WTC11 (cell line): ENCODE data around the gene MCL1. TPM values are rescaled to one million over a fixed set of nuclear protein-coding genes. Genes with fewer than 3 reads are reported as not detected.
"Not testable (repeated sequence)": the region's sequence is repeated elsewhere in the genome, so short reads cannot be mapped to it uniquely, and the experiment has no call there.

Source experiments
- ATAC-seq: fragments of 200-7000 bp; cut with Tn5 transposase; 2 replicates; pipeline ENCODE4 v1.10.0; 2021; ENCODE audit warnings: mild to moderate bottlenecking, moderate library complexity
- CTCF ChIA-PET: fragments of 300-600 bp; sonication (Branson Sonifier 250); formaldehyde crosslinking; loops from one replicate; lab custom pipeline; 2021; ENCODE audit warnings: antibody characterized with exemption; lab: Charles Lee
- POLR2A ChIA-PET: fragments of 350-600 bp; sonication (Branson Sonifier 250); formaldehyde crosslinking; loops from one replicate; lab custom pipeline; 2021; ENCODE audit warnings: antibody characterized with exemption; lab: Charles Lee
- DNase-seq: peaks from one replicate; pipeline ENCODE4 v3.0.0; 2021; ENCODE audit warnings: low spot score
- H3K27ac Mint-ChIP-seq: 2 replicates; pipeline ENCODE4 v1.8.0; 2021; ENCODE audit warnings: mixed read lengths
- H3K27me3 Mint-ChIP-seq: 2 replicates; pipeline ENCODE4 v1.8.0; 2021; ENCODE audit warnings: low read depth, mild to moderate bottlenecking, moderate library complexity, mixed read lengths
- H3K36me3 Mint-ChIP-seq: 2 replicates; pipeline ENCODE4 v1.8.0; 2021; ENCODE audit warnings: mixed read lengths
- H3K4me1 Mint-ChIP-seq: 2 replicates; pipeline ENCODE4 v1.8.0; 2022; ENCODE audit warnings: mixed read lengths
- H3K4me3 Mint-ChIP-seq: 2 replicates; pipeline ENCODE4 v1.8.0; 2021; ENCODE audit warnings: mild to moderate bottlenecking, moderate library complexity, mixed read lengths
- H3K9me3 Mint-ChIP-seq: 2 replicates; pipeline ENCODE4 v1.8.0; 2021; ENCODE audit warnings: mixed read lengths
- NFATC4 ChIP-seq: fragments of 250-450 bp; sonication (Bioruptor Pico); IDR thresholded peaks from 2 replicates; pipeline ENCODE4 v1.9.0; 2021; ENCODE audit warnings: mild to moderate bottlenecking
- NFYB ChIP-seq: sonication (generic); formaldehyde crosslinking; conservative IDR thresholded peaks from 2 replicates; pipeline ENCODE4 v1.8.0; 2022; ENCODE audit warnings: low read depth, missing genetic modification reagents
- PRRX2 ChIP-seq: fragments of 250-450 bp; sonication (Bioruptor Pico); IDR thresholded peaks from 2 replicates; pipeline ENCODE4 v1.8.0; 2021; ENCODE audit warnings: mild to moderate bottlenecking
- SMAD4 ChIP-seq: sonication (generic); formaldehyde crosslinking; IDR thresholded peaks from 2 replicates; pipeline ENCODE4 v1.8.0; 2022; ENCODE audit warnings: mild to moderate bottlenecking, missing genetic modification reagents
- TEAD1 ChIP-seq: sonication (generic); formaldehyde crosslinking; IDR thresholded peaks from 2 replicates; pipeline ENCODE4 v1.8.0; 2022; ENCODE audit warnings: mild to moderate bottlenecking, missing genetic modification reagents
- ZNF138 ChIP-seq: sonication (generic); formaldehyde crosslinking; conservative IDR thresholded peaks from 2 replicates; pipeline ENCODE4 v1.8.1; 2022; ENCODE audit warnings: mild to moderate bottlenecking, moderate library complexity, missing genetic modification reagents
- ZNF416 ChIP-seq: fragments of 250-450 bp; sonication (Bioruptor Pico); IDR thresholded peaks from 2 replicates; pipeline ENCODE4 v1.9.0; 2021; ENCODE audit warnings: mild to moderate bottlenecking, inconsistent platforms
- ZNF671 ChIP-seq: fragments of 250-450 bp; sonication (Bioruptor Pico); IDR thresholded peaks from 2 replicates; pipeline ENCODE4 v1.8.0; 2021; ENCODE audit warnings: mild to moderate bottlenecking
- total RNA-seq: library from RNA; stranded (reverse); gene quantifications from 3 replicates; pipeline ENCODE4 v1.2.3, GENCODE V29; 2021
- TF ChIP-seq, protein P1 (sequence below): fragments of 200-600 bp; IDR thresholded peaks from 2 replicates; pipeline ENCODE4 v1.8.0; 2022; ENCODE audit warnings: antibody characterized with exemption
- TF ChIP-seq, protein P2 (sequence below): fragments of 250-450 bp; sonication (Bioruptor Pico); IDR thresholded peaks from 2 replicates; pipeline ENCODE4 v1.8.0; 2021; ENCODE audit warnings: mild to moderate bottlenecking
- TF ChIP-seq, protein P3 (sequence below): fragments of 250-450 bp; sonication (Bioruptor Pico); IDR thresholded peaks from 2 replicates; pipeline ENCODE4 v1.9.0; 2021; ENCODE audit warnings: mild to moderate bottlenecking
- TF ChIP-seq, protein P4 (sequence below): sonication (generic); formaldehyde crosslinking; IDR thresholded peaks from 2 replicates; pipeline ENCODE4 v1.8.1; 2023; ENCODE audit warnings: mild to moderate bottlenecking, moderate library complexity, missing genetic modification reagents
- TF ChIP-seq, protein P5 (sequence below): fragments of 250-450 bp; sonication (Bioruptor Pico); IDR thresholded peaks from 2 replicates; pipeline ENCODE4 v1.9.0; 2021; ENCODE audit warnings: mild to moderate bottlenecking

The MCL1 gene
- total RNA-seq, 1 experiment from 2014 or later, result 191 TPM

DNA sequence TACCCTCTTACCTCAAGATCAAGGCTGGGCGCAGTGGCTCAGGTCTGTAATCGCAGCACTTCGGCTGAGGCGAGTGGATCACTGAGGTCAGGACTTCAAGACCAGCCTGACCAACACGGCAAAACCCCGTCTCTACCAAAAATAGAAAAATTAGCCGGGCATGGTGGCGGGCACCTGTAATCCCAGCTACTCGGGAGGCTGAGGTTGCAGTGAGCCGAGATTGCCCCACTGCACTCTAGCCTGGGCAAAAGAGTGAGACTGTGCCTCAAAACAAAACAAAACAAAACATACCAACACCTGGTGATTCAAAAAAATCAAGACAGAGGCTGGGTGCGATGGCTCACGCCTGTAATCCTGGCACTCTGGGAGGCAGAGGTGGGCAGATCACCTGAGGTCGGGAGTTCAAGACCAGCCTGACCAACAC is 5.8 kb downstream of the MCL1 start:
- CTCF ChIA-PET, result interaction anchor here (0.9 to 7.2 kb wide), 2 partner anchors 13 to 36 kb away, joined by 3 to 68 read pairs; no protein-coding TSS in a partner anchor
- H3K9me3 Mint-ChIP-seq, result not testable (repeated sequence)

DNA sequence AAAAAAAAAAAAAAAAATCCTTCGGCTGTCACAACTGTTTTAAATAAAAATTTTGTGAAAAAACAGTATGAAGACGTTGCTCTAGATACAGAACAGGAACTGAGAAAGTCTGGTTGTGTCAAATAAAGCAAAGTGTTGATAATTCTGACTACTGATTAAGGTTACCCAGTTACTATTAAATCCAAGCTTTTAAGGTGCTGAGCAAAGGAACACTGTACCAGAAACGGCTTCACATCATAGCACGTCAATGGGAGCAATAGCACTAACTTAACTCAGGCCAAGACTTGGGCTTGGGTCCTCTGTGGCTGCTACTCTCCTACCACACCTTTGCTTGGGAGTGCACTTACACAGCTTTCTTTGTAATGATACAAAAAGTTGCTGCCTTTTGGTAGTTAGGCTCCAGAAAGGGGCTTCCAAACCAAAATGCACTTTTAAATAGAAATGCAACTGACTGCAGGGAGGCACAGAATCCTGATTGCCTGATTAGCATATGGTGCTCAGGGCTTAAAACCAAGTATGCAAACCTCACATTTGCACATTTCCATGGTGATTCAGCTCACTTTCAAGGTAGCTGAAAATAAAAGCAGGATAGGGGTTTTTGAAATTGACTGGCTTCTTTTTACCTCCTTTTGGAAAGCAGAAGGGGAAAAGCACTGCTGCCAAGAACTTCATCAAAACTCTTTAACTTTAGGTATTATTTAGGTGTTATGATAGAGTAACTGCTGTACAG is 6.3 kb downstream of the MCL1 start:
- ATAC-seq, result no peak
- Mint-ChIP-seq H3K27me3 (no peaks in the 10 kb centered on the region), H3K4me1 (peaks cover 76% of the 10 kb centered on the region), H3K36me3 (peaks cover 67% of the 10 kb centered on the region), H3K9me3 (no peaks in the 10 kb centered on the region)
- ChIA-PET CTCF (interaction anchor here (0.7 to 7.2 kb wide), 4 partner anchors 13 to 242 kb away, joined by 3 to 68 read pairs (median 3); no protein-coding TSS in a partner anchor), POLR2A (interaction anchor here (0.6 to 9.4 kb wide), 5 partner anchors 10 to 545 kb away, joined by 3 to 188 read pairs (median 7); partner anchors contain the start of gene ENSA)
- TF ChIP-seq, protein P1, sequence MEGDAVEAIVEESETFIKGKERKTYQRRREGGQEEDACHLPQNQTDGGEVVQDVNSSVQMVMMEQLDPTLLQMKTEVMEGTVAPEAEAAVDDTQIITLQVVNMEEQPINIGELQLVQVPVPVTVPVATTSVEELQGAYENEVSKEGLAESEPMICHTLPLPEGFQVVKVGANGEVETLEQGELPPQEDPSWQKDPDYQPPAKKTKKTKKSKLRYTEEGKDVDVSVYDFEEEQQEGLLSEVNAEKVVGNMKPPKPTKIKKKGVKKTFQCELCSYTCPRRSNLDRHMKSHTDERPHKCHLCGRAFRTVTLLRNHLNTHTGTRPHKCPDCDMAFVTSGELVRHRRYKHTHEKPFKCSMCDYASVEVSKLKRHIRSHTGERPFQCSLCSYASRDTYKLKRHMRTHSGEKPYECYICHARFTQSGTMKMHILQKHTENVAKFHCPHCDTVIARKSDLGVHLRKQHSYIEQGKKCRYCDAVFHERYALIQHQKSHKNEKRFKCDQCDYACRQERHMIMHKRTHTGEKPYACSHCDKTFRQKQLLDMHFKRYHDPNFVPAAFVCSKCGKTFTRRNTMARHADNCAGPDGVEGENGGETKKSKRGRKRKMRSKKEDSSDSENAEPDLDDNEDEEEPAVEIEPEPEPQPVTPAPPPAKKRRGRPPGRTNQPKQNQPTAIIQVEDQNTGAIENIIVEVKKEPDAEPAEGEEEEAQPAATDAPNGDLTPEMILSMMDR, result no peak
- no peak for TF ChIP-seq ZNF138 (CRISPR knock-in tag)
- TF ChIP-seq, protein P2, sequence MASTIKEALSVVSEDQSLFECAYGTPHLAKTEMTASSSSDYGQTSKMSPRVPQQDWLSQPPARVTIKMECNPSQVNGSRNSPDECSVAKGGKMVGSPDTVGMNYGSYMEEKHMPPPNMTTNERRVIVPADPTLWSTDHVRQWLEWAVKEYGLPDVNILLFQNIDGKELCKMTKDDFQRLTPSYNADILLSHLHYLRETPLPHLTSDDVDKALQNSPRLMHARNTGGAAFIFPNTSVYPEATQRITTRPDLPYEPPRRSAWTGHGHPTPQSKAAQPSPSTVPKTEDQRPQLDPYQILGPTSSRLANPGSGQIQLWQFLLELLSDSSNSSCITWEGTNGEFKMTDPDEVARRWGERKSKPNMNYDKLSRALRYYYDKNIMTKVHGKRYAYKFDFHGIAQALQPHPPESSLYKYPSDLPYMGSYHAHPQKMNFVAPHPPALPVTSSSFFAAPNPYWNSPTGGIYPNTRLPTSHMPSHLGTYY, result peak; percentile 16; the same call in 1 of the 2 replicates
- peak; percentile 63 for TF ChIP-seq NFATC4 (CRISPR knock-in tag)
- no peak for TF ChIP-seq NFYB
- TF ChIP-seq SMAD4, result no peak
- TF ChIP-seq, protein P3, sequence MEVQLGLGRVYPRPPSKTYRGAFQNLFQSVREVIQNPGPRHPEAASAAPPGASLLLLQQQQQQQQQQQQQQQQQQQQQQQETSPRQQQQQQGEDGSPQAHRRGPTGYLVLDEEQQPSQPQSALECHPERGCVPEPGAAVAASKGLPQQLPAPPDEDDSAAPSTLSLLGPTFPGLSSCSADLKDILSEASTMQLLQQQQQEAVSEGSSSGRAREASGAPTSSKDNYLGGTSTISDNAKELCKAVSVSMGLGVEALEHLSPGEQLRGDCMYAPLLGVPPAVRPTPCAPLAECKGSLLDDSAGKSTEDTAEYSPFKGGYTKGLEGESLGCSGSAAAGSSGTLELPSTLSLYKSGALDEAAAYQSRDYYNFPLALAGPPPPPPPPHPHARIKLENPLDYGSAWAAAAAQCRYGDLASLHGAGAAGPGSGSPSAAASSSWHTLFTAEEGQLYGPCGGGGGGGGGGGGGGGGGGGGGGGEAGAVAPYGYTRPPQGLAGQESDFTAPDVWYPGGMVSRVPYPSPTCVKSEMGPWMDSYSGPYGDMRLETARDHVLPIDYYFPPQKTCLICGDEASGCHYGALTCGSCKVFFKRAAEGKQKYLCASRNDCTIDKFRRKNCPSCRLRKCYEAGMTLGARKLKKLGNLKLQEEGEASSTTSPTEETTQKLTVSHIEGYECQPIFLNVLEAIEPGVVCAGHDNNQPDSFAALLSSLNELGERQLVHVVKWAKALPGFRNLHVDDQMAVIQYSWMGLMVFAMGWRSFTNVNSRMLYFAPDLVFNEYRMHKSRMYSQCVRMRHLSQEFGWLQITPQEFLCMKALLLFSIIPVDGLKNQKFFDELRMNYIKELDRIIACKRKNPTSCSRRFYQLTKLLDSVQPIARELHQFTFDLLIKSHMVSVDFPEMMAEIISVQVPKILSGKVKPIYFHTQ (CRISPR knock-in tag), result no peak
- TF ChIP-seq ZNF671 (CRISPR knock-in tag), result peak; percentile 46; the same call in 1 of the 2 replicates
- TF ChIP-seq, protein P4, sequence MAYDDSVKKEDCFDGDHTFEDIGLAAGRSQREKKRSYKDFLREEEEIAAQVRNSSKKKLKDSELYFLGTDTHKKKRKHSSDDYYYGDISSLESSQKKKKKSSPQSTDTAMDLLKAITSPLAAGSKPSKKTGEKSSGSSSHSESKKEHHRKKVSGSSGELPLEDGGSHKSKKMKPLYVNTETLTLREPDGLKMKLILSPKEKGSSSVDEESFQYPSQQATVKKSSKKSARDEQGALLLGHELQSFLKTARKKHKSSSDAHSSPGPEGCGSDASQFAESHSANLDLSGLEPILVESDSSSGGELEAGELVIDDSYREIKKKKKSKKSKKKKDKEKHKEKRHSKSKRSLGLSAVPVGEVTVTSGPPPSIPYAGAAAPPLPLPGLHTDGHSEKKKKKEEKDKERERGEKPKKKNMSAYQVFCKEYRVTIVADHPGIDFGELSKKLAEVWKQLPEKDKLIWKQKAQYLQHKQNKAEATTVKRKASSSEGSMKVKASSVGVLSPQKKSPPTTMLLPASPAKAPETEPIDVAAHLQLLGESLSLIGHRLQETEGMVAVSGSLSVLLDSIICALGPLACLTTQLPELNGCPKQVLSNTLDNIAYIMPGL, result no peak
- TF ChIP-seq, protein P5, sequence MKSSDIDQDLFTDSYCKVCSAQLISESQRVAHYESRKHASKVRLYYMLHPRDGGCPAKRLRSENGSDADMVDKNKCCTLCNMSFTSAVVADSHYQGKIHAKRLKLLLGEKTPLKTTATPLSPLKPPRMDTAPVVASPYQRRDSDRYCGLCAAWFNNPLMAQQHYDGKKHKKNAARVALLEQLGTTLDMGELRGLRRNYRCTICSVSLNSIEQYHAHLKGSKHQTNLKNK (CRISPR knock-in tag), result no peak
- TF ChIP-seq PRRX2, result 0 out of 2 replicates have a peak, but pooled peaks have one; percentile 27
- peak; percentile 68 for TF ChIP-seq ZNF416 (CRISPR knock-in tag)
- 0 out of 2 replicates have a peak, but pooled peaks have one; percentile 35 for TF ChIP-seq TEAD1 (CRISPR knock-in tag)
- TF ChIP-seq, all 79 proteins: peak for 6
- H3K4me3 Mint-ChIP-seq, result peak overlapping the region; percentile 46
- H3K27ac Mint-ChIP-seq, result peak overlapping the region; percentile 97
- no peak for DNase-seq

More for the DNA sequence above, 5.8 kb downstream of the MCL1 start:
- POLR2A ChIA-PET, result interaction anchor here (0.9 to 9.4 kb wide), 2 partner anchors 10 to 56 kb away, joined by 7 to 188 read pairs; partner anchors contain the start of gene ENSA
- not testable (repeated sequence) for DNase-seq, ATAC-seq, H3K27me3 Mint-ChIP-seq
- peaks cover 73% of the 10 kb centered on the region for H3K36me3 Mint-ChIP-seq
- H3K4me1 Mint-ChIP-seq, result peaks cover 70% of the 10 kb centered on the region
- H3K4me3 Mint-ChIP-seq, result peak overlapping the region; percentile 46
- TF ChIP-seq, protein P3 (CRISPR knock-in tag), result peak; percentile 47; the same call in 1 of the 2 replicates
- peak overlapping the region; percentile 97 for H3K27ac Mint-ChIP-seq
